ENCODE data around the gene FAM168A. TPM values are rescaled to one million over a fixed set of nuclear protein-coding genes. Genes with fewer than 3 reads are reported as not detected.
A peak's percentile ranks its signal among the peaks of the same experiment; 100 is the strongest.

The FAM168A gene
- total and polyA plus RNA-seq, 2 of the 8 experiments (the other 6 are each of a cell fraction or from before 2014, with no cell fraction given) = 17.1 to 21.6 TPM

DNA sequence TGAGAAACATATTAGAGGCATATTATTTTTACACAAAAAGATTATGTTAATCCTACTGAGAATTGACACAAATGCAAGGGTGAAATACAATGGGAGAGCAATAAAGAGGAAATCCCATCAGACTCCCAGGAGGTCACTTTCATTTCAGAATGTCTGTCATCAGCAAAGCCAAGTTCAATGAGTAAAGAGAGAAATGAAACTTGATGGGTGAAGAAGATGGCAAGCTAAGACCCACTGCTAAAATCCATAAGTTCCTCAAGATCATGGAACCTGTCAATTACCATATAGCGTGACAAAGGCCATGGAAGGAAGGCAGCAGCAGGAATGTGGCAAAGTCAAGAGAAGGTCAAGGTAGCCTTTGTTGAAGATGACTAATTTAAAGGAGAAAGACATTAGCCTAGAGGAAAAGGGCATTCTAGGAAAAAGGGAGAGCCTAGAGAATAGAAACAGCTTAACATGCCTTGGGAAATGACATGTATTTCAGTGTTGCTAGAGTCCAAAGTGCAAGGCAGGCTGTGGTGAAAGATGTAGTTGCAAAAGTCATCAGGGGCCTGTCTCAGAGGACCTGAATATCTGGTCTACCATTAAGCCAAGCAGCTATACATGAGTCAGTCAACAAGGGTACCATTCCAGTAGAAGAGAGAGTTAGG lies 43.1 kb downstream of the FAM168A start:
- Histone ChIP-seq H3K27ac (ENCODE audit: low read depth, low read length) (no peak overlapping the region), H2BK20ac (ENCODE audit: low read length) (no peak overlapping the region), H4K20me1 (replicated peaks in 1 of 2; ENCODE audit: control insufficient read depth in 1 of 2, insufficient read depth in 2 of 2, low read length in 2 of 2) (peaks cover 0 to 2% of the 10 kb centered on the region in 2 experiments), H3K14ac (ENCODE audit: insufficient read length) (no peak overlapping the region), H2BK12ac (ENCODE audit: low read depth, low read length) (no peak overlapping the region), H4K8ac (ENCODE audit: extremely low read depth, insufficient read depth, low read length) (no peak overlapping the region), H2BK5ac (ENCODE audit: low read depth, low read length) (no peak overlapping the region), H3K79me2 (ENCODE audit: control insufficient read depth in 1 of 2, insufficient read depth in 2 of 2, low read length in 2 of 2) (peaks cover 0 to 7% of the 10 kb centered on the region in 2 experiments; a peak in 1 of 4 replicates), H2BK15ac (ENCODE audit: low read length) (no peak overlapping the region), H3K9me3 (ENCODE audit: insufficient read depth in 2 of 2, low read depth in 1 of 2, low read length in 1 of 2) (no peaks in the 10 kb centered on the region), H3K4me2 (ENCODE audit: insufficient read depth in 1 of 2, low read depth in 2 of 2, low read length in 2 of 2) (no peak overlapping the region; a peak in 1 of 4 replicates), H3K56ac (replicated peaks; ENCODE audit: insufficient read length, low read depth, low read length) (no peak overlapping the region), H3K18ac (ENCODE audit: extremely low read depth, low read length) (no peak overlapping the region), H3K4me1 (replicated peaks in 1 of 4; ENCODE audit: control insufficient read depth in 3 of 4, insufficient read depth in 4 of 4, low read length in 3 of 4) (peaks cover 0 to 4% (median 2%) of the 10 kb centered on the region in 4 experiments; a peak in 3 of 7 replicates), H2AFZ (ENCODE audit: low read length) (no peak overlapping the region), H3K4ac (replicated peaks; ENCODE audit: insufficient read length, low read depth, low read length) (peak overlapping the region; percentile 10), H2AK5ac (ENCODE audit: low read depth, low read length) (no peak overlapping the region), H3K23ac (ENCODE audit: insufficient read length) (no peak overlapping the region), H3K4me3 (ENCODE audit: extremely low read depth in 1 of 4, insufficient read depth in 2 of 4, low read depth in 3 of 4, low read length in 4 of 4) (no peak overlapping the region), H2BK120ac (replicated peaks; ENCODE audit: low read depth, low read length) (no peak overlapping the region), H4K91ac (replicated peaks; ENCODE audit: insufficient read length, low read length) (no peak overlapping the region), H3K9ac (replicated peaks in 1 of 4; ENCODE audit: extremely low read depth in 1 of 4, low read depth in 3 of 4, low read length in 3 of 4) (no peak overlapping the region), H3K23me2 (ENCODE audit: low read depth, low read length) (no peaks in the 10 kb centered on the region), H4K5ac (ENCODE audit: insufficient read length, low read depth, low read length) (no peak overlapping the region), H3K27me3 (replicated peaks in 1 of 4; ENCODE audit: control insufficient read depth in 3 of 4, extremely low read depth in 1 of 4, insufficient read depth in 3 of 4, low read length in 3 of 4) (no peaks in the 10 kb centered on the region), H3K36me3 (ENCODE audit: control insufficient read depth in 2 of 4, insufficient read depth in 4 of 4, low read length in 3 of 4) (no peaks in the 10 kb centered on the region), H3K79me1 (ENCODE audit: low read depth, low read length) (no peaks in the 10 kb centered on the region)
- FAIRE-seq (no peak), DNase-seq (ENCODE audit: low read depth in 1 of 2, low spot score in 2 of 2) (no peak)
- ChIA-PET POLR2A (ENCODE audit: partially characterized antibody) (interaction anchor here (1.2 to 1.6 kb wide), 2 partner anchors 16 to 19 kb away, joined by 3 to 4 read pairs; no protein-coding TSS in a partner anchor), CTCF (ENCODE audit: partially characterized antibody) (interaction anchor here (1.2 to 1.4 kb wide), 2 partner anchors 71 to 75 kb away, joined by 3 read pairs; no protein-coding TSS in a partner anchor)
- 87% methylated on average over 1 of the region's 1 CpG; no CpG with 5 or more reads in 1 of the 2 experiments for WGBS, 2 experiments (ENCODE audit: extremely low coverage in 1 of 2, insufficient coverage in 1 of 2, insufficient read length in 1 of 2, insufficient replicate concordance in 2 of 2, low coverage in 1 of 2, low lambda C conversion rate in 2 of 2, missing lambda C conversion rate in 1 of 2)
- TF ChIP-seq TEAD4 (IDR thresholded peaks at IDR 0.05; ENCODE audit: low read depth, low read length) (0 out of 2 replicates have a peak, but pooled peaks have one; percentile 47), TCF12 (IDR thresholded peaks at IDR 0.05; ENCODE audit: low read depth, low read length) (no peak), RXRA (IDR thresholded peaks at IDR 0.05; ENCODE audit: insufficient read depth, low read depth, low read length) (no peak), GTF2F1 (IDR thresholded peaks at IDR 0.05; ENCODE audit: borderline replicate concordance, low read depth, low read length) (no peak)

Data from H1 (cell line).